ENCODE measurements around the gene APOL2.
"Not testable (repeated sequence)": the region's sequence is repeated elsewhere in the genome, so short reads cannot be mapped to it uniquely, and the experiment has no call there.

Gene APOL2

GRCh38 chr22:36279219-36279666, 39.9 kb upstream of the APOL2 start:
- H3K4me3 ChIP-seq (ENCODE audit: low read depth in 1 of 2, low read length in 1 of 2) = no peak overlapping the region
- no peaks in the 10 kb centered on the region for H3K9me3 ChIP-seq
- H3K27me3 ChIP-seq = no peaks in the 10 kb centered on the region
- peak overlapping the region; percentile 71 for H3K27ac ChIP-seq
- H3K36me3 ChIP-seq = peaks cover 57% of the 10 kb centered on the region
- no peak for TF ChIP-seq CTCF (IDR thresholded peaks at IDR 0.05)
- H3K4me1 ChIP-seq (ENCODE audit: control insufficient read depth in 1 of 2, insufficient read depth in 1 of 2, low read depth in 1 of 2, low read length in 1 of 2) = peaks cover 21 to 25% of the 10 kb centered on the region in 2 experiments

GRCh38 chr22:36277482-36278291, 38.4 kb upstream of the APOL2 start:
- no peak overlapping the region for H3K4me3 ChIP-seq (ENCODE audit: low read depth in 1 of 2, low read length in 1 of 2)
- H3K4me1 ChIP-seq (ENCODE audit: control insufficient read depth in 1 of 2, insufficient read depth in 1 of 2, low read depth in 1 of 2, low read length in 1 of 2) = peaks cover 21 to 25% of the 10 kb centered on the region in 2 experiments
- peak overlapping the region; percentile 71 for H3K27ac ChIP-seq
- H3K27me3 ChIP-seq = no peaks in the 10 kb centered on the region
- peak; percentile 73 for TF ChIP-seq CTCF (IDR thresholded peaks at IDR 0.05)
- no peaks in the 10 kb centered on the region for H3K9me3 ChIP-seq
- peaks cover 41% of the 10 kb centered on the region for H3K36me3 ChIP-seq

GRCh38 chr22:36274531-36274930, 35.2 kb upstream of the APOL2 start:
- no peak for TF ChIP-seq CTCF (IDR thresholded peaks at IDR 0.05)
- Histone ChIP-seq H3K27me3 (peaks cover 12% of the 10 kb centered on the region), H3K27ac (no peak overlapping the region), H3K36me3 (peaks cover 10% of the 10 kb centered on the region), H3K9me3 (no peaks in the 10 kb centered on the region), H3K4me3 (ENCODE audit: low read depth in 1 of 2, low read length in 1 of 2) (no peak overlapping the region), H3K4me1 (ENCODE audit: control insufficient read depth in 1 of 2, insufficient read depth in 1 of 2, low read depth in 1 of 2, low read length in 1 of 2) (peaks cover 17 to 23% of the 10 kb centered on the region in 2 experiments)

- H3K9me3 ChIP-seq; H3K36me3 ChIP-seq; H3K27ac ChIP-seq; H3K4me3 ChIP-seq (ENCODE audit: low read depth in 1 of 2, low read length in 1 of 2); H3K4me1 ChIP-seq (ENCODE audit: control insufficient read depth in 1 of 2, insufficient read depth in 1 of 2, low read depth in 1 of 2, low read length in 1 of 2): not testable (repeated sequence)
- H3K27me3 ChIP-seq = peaks cover 12% of the 10 kb centered on the region
These were observed 32.6 kb upstream of the APOL2 start for GRCh38 chr22:36271951-36272350.

GRCh38 chr22:36271231-36271630, 31.9 kb upstream of the APOL2 start:
- not testable (repeated sequence) for H3K27ac ChIP-seq, H3K36me3 ChIP-seq
- H3K27me3 ChIP-seq = peaks cover 12% of the 10 kb centered on the region

GRCh38 chr22:36267896-36268485, 28.7 kb upstream of the APOL2 start:
- H3K27me3 ChIP-seq = peaks cover 12% of the 10 kb centered on the region
- H3K9me3 ChIP-seq = no peaks in the 10 kb centered on the region
- peaks cover 4 to 7% of the 10 kb centered on the region in 2 experiments for H3K4me1 ChIP-seq (ENCODE audit: control insufficient read depth in 1 of 2, insufficient read depth in 1 of 2, low read depth in 1 of 2, low read length in 1 of 2)
- TF ChIP-seq CTCF (IDR thresholded peaks at IDR 0.05) = no peak
- H3K27ac ChIP-seq = no peak overlapping the region
- H3K4me3 ChIP-seq (ENCODE audit: low read depth in 1 of 2, low read length in 1 of 2) = no peak overlapping the region
- peaks cover 9% of the 10 kb centered on the region for H3K36me3 ChIP-seq

More at GRCh38 chr22:36271231-36271630, 31.9 kb upstream of the APOL2 start:
- H3K4me3 ChIP-seq (ENCODE audit: low read depth in 1 of 2, low read length in 1 of 2); H3K9me3 ChIP-seq; H3K4me1 ChIP-seq (ENCODE audit: control insufficient read depth in 1 of 2, insufficient read depth in 1 of 2, low read depth in 1 of 2, low read length in 1 of 2): not testable (repeated sequence)

All from neutrophil (primary cell).